ENCODE results near the gene NCKAP5. TPM values are rescaled to one million over a fixed set of nuclear protein-coding genes. Genes with fewer than 3 reads are reported as not detected.

Gene NCKAP5
- total RNA-seq, 6 donors from 2014 or later = 22.1 to 51.1 (median 41.4) TPM

DNA sequence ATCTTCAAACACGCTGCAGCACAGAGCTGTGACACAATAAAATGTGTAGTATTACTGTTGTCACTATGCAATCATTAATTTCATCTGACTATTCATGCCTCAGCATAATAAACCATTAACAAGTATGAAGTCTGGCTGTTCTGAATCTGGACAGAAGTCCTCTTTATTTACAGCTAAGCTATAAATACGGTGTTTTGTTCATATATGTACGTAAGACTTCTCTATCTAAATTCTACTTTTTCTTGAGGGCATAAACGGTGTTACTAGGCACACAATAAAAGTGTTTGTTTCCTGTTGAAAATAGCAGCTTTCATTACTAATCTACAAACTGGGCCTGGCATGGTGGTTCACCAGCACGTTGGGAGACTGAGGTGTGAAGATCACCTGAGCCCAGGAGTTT lies 443.8 kb downstream of the NCKAP5 start:
- H3K36me3 ChIP-seq = no peaks in the 10 kb centered on the region
- no peak for TF ChIP-seq POLR2A (IDR thresholded peaks at IDR 0.05)
- TF ChIP-seq POLR2AphosphoS5 (IDR thresholded peaks at IDR 0.05) = no peak
- TF ChIP-seq, protein P1, sequence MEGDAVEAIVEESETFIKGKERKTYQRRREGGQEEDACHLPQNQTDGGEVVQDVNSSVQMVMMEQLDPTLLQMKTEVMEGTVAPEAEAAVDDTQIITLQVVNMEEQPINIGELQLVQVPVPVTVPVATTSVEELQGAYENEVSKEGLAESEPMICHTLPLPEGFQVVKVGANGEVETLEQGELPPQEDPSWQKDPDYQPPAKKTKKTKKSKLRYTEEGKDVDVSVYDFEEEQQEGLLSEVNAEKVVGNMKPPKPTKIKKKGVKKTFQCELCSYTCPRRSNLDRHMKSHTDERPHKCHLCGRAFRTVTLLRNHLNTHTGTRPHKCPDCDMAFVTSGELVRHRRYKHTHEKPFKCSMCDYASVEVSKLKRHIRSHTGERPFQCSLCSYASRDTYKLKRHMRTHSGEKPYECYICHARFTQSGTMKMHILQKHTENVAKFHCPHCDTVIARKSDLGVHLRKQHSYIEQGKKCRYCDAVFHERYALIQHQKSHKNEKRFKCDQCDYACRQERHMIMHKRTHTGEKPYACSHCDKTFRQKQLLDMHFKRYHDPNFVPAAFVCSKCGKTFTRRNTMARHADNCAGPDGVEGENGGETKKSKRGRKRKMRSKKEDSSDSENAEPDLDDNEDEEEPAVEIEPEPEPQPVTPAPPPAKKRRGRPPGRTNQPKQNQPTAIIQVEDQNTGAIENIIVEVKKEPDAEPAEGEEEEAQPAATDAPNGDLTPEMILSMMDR (IDR thresholded peaks at IDR 0.05) = no peak
- no peak for DNase-seq
- H3K4me3 ChIP-seq = no peak overlapping the region
- H3K9me3 ChIP-seq = no peaks in the 10 kb centered on the region
- no peaks in the 10 kb centered on the region for H3K27me3 ChIP-seq
- no peak overlapping the region for H3K27ac ChIP-seq
- ATAC-seq (ENCODE audit: low FRiP score in 2 of 2) = no peak
- H3K4me1 ChIP-seq = no peaks in the 10 kb centered on the region
- 80 to 87% methylated on average over 5 of the region's 5 CpGs for WGBS, 2 donors

DNA sequence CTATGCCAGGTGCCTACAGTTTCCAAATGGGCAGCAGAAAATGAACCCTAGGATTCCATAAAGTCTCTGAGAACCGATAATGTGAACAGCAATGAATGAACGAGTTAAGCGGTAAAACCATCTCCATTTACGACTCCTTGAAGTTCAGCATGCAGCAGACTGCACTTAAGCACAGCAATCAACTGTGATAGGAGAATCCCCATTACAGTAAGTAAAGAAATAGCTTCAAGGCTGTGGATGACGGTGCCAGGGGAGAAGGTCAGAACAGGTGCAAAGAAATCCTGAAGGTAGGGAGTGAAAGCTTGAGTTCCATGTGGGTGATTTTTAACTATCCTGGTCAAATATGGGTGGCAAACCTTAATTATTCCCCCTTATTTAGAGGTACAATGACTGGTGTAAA lies 444.4 kb downstream of the NCKAP5 start:
- DNase-seq = no peak

DNA sequence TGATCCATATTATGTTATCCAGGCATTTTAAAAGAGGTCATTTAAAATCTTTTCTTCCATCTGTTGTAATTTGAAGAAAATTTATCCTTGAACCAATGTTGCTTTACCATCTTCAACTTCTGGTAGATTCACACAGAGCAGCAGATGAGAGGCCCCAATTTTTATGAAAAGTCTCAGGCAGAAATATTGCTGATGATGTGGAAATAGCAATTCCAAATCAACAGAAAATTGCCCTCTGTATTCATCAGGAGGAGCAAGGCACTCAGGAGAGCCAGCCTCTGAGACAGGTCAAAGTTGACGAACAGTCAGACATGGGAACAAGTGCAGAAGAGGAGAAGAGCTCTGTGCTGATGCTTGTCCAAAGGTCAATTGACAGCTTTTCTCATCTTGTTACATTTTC lies 444.9 kb downstream of the NCKAP5 start:
- TF ChIP-seq EP300 (IDR thresholded peaks at IDR 0.05) (no peak), POLR2A (IDR thresholded peaks at IDR 0.05) (no peak), POLR2AphosphoS5 (IDR thresholded peaks at IDR 0.05) (no peak)
- TF ChIP-seq, protein P1 (IDR thresholded peaks at IDR 0.05) = no peak
- Histone ChIP-seq H3K4me3 (no peak overlapping the region), H3K36me3 (no peaks in the 10 kb centered on the region), H3K4me1 (no peaks in the 10 kb centered on the region), H3K27ac (no peak overlapping the region), H3K27me3 (no peaks in the 10 kb centered on the region), H3K9me3 (no peaks in the 10 kb centered on the region)
- ATAC-seq (ENCODE audit: low FRiP score in 2 of 2) (no peak), DNase-seq (no peak)
- 96% methylated on average over 1 of the region's 1 CpG for WGBS, 2 donors

More for the DNA sequence above, 444.4 kb downstream of the NCKAP5 start:
- no peaks in the 10 kb centered on the region for H3K36me3 ChIP-seq
- ATAC-seq (ENCODE audit: low FRiP score in 2 of 2) = no peak
- H3K4me1 ChIP-seq = no peaks in the 10 kb centered on the region
- H3K4me3 ChIP-seq = no peak overlapping the region
- H3K27me3 ChIP-seq = no peaks in the 10 kb centered on the region
- H3K27ac ChIP-seq = no peak overlapping the region
- TF ChIP-seq, protein P1 (IDR thresholded peaks at IDR 0.05) = no peak
- TF ChIP-seq POLR2A (IDR thresholded peaks at IDR 0.05) (no peak), EP300 (IDR thresholded peaks at IDR 0.05) (no peak), POLR2AphosphoS5 (IDR thresholded peaks at IDR 0.05) (no peak)
- WGBS, 2 donors = 89 to 95% methylated on average over 5 of the region's 5 CpGs
- no peaks in the 10 kb centered on the region for H3K9me3 ChIP-seq

- no peaks in the 10 kb centered on the region for H3K4me1 ChIP-seq
- no peaks in the 10 kb centered on the region for H3K36me3 ChIP-seq
- H3K4me3 ChIP-seq = no peak overlapping the region
- ATAC-seq (ENCODE audit: low FRiP score in 2 of 2) (no peak), DNase-seq (no peak)
- WGBS, 2 donors = 42 to 50% methylated on average over 1 of the region's 1 CpG
- H3K27ac ChIP-seq = no peak overlapping the region
- no peaks in the 10 kb centered on the region for H3K27me3 ChIP-seq
- no peaks in the 10 kb centered on the region for H3K9me3 ChIP-seq
- TF ChIP-seq EP300 (IDR thresholded peaks at IDR 0.05) (no peak), POLR2A (IDR thresholded peaks at IDR 0.05) (no peak), POLR2AphosphoS5 (IDR thresholded peaks at IDR 0.05) (no peak)
- TF ChIP-seq, protein P1 (IDR thresholded peaks at IDR 0.05) = no peak
Measured at GRCh38 chr2:133122529-133122928, 445.7 kb downstream of the NCKAP5 start.

GRCh38 chr2:133120310-133120709 lies 448.0 kb downstream of the NCKAP5 start:
- H3K9me3 ChIP-seq = no peaks in the 10 kb centered on the region
- no peaks in the 10 kb centered on the region for H3K4me1 ChIP-seq
- ATAC-seq (ENCODE audit: low FRiP score in 2 of 2) (no peak), DNase-seq (no peak)
- no peak overlapping the region for H3K27ac ChIP-seq
- H3K4me3 ChIP-seq = no peak overlapping the region
- no peaks in the 10 kb centered on the region for H3K36me3 ChIP-seq
- WGBS, 2 donors = 51 to 56% methylated on average over 1 of the region's 1 CpG
- TF ChIP-seq EP300 (IDR thresholded peaks at IDR 0.05) (no peak), POLR2AphosphoS5 (IDR thresholded peaks at IDR 0.05) (no peak), POLR2A (IDR thresholded peaks at IDR 0.05) (no peak)
- TF ChIP-seq, protein P1 (IDR thresholded peaks at IDR 0.05) = no peak
- no peaks in the 10 kb centered on the region for H3K27me3 ChIP-seq

Measured in upper lobe of left lung (tissue), 6 donors.